Suprapubic skin (tissue), 4 donors: ENCODE data around the gene TK2. TPM values are rescaled to one million over a fixed set of nuclear protein-coding genes. Genes with fewer than 3 reads are reported as not detected.
"Not testable (repeated sequence)": the region's sequence is repeated elsewhere in the genome, so short reads cannot be mapped to it uniquely, and the experiment has no call there.

Experiments used
- DNase-seq, 2 donors: peaks; one replicate each; pipeline ENCODE4 v3.0.0-alpha.2; 2019; ENCODE audit warnings: low spot score in 2 of 2
- H3K27ac ChIP-seq: fragments of 200-600 bp; sonication (generic); one replicate; pipeline ENCODE4 v1.5.1; 2019
- H3K27me3 ChIP-seq: fragments of 200-600 bp; sonication (generic); one replicate; pipeline ENCODE4 v1.5.1; 2019
- H3K36me3 ChIP-seq: fragments of 200-600 bp; sonication (generic); one replicate; pipeline ENCODE4 v1.5.1; 2019
- H3K4me1 ChIP-seq: fragments of 200-600 bp; sonication (generic); one replicate; pipeline ENCODE4 v1.5.1; 2019
- H3K4me3 ChIP-seq: fragments of 200-600 bp; sonication (generic); one replicate; pipeline ENCODE4 v1.5.1; 2019; ENCODE audit warnings: mild to moderate bottlenecking
- H3K9me3 ChIP-seq: fragments of 200-600 bp; sonication (generic); one replicate; pipeline ENCODE4 v1.5.1; 2019
- CTCF ChIP-seq, 2 donors: fragments of 200-600 bp in 1 of 2; fragments of 450-650 bp in 1 of 2; sonication (generic) in 1 of 2; IDR thresholded peaks; one replicate each; pipeline ENCODE4 v1.5.1; 2016 to 2019; ENCODE audit warnings: antibody characterized with exemption in 2 of 2, mild to moderate bottlenecking in 1 of 2, moderate library complexity in 1 of 2
- EP300 ChIP-seq: sonication (generic); formaldehyde crosslinking; IDR thresholded peaks from one replicate; pipeline ENCODE4 v1.6.1; 2017; ENCODE audit warnings: antibody characterized with exemption
- POLR2A ChIP-seq, 2 donors: fragments of 450-650 bp; IDR thresholded peaks; one replicate each; pipeline ENCODE4 v1.6.1; 2017; ENCODE audit warnings: antibody characterized with exemption in 2 of 2, mild to moderate bottlenecking in 2 of 2, moderate library complexity in 2 of 2
- POLR2AphosphoS5 ChIP-seq, 3 donors: sonication (generic); formaldehyde crosslinking; IDR thresholded peaks; one replicate each; pipeline ENCODE4 v1.6.1; 2017; ENCODE audit warnings: antibody characterized with exemption in 3 of 3
- whole genome bisulfite sequencing: methylation state at CpG from one replicate; pipeline ENCODE4 v1.1.5; 2018; 5-methylcytosine and 5-hydroxymethylcytosine counted together
- total RNA-seq, 4 donors: library from RNA; depleted of rRNA; stranded (reverse); fragments of >200 nt; gene quantifications; one replicate each; pipeline ENCODE4 v1.1.0, GENCODE V29; 2016

TK2 gene
- total RNA-seq: 10 to 100 TPM; 13.6 to 27.0 (median 19.7) TPM

DNA sequence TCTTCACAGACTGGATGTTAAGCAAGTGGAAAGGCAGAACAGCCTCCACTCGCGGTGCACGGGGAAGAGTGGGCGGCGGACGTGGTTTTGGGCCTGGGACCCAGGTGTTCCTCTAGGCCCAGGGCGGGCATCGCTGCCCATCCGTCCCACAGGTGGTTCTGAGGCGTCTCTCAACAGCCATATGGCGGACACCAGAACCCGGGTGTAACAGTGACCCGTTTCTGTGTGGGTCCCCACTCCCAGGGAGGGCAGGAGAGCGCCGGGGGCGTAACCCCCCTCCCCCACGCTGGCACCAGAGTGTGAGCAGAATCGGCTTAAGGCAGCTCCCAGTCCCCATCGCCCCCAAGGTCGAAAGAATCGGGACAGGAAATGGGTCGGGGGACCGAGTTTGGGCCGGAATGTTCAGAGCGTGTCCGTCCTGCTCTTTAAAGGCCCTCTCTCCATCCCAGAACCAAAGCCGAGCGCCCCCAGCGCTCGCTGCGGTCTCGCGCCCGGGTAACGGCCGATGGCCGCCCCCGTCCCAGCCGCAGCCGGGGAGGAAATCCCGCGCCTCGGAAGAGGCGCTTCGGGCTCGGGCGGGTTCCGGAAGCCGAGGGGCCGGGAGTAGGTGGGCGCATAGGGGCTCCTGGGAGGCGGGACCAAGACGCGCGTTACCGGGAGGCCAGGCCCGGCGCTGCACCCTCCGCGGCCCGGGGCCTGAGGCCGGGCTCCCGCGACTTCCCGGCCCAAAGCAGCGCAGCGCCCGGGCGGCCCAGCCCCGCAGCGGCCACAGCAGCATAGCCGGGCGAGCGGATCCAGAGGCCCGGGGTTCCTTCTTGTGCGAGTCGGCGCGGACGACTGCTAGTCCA is at the start of gene TK2:
TK2 (minus strand) TSS at position 839 of the 848 bp plus-strand sequence; CDS start at position 778, 61 bp downstream.
- DNase-seq: peak; percentile 76 to 86
- H3K27ac ChIP-seq: peak within 1 kb of the TSS; percentile 92
- TF ChIP-seq POLR2A (IDR thresholded peaks at IDR 0.05): peak in 1 of 2 donors; percentile 72
- no peak for TF ChIP-seq CTCF (IDR thresholded peaks at IDR 0.05)
- TF ChIP-seq POLR2AphosphoS5 (IDR thresholded peaks at IDR 0.05): no peak
- no peak for TF ChIP-seq EP300

GRCh38 chr16:66598111-66598510 is 48.2 kb upstream of the TK2 start:
- Histone ChIP-seq H3K27me3 (no peaks in the 10 kb centered on the region), H3K27ac (no peak overlapping the region), H3K9me3 (no peaks in the 10 kb centered on the region), H3K4me3 (no peak overlapping the region), H3K4me1 (no peaks in the 10 kb centered on the region), H3K36me3 (no peaks in the 10 kb centered on the region)
- DNase-seq: no peak
- WGBS: 74% methylated on average over 3 of the region's 3 CpGs
- TF ChIP-seq POLR2A (IDR thresholded peaks at IDR 0.05) (no peak), EP300 (no peak), CTCF (IDR thresholded peaks at IDR 0.05) (no peak), POLR2AphosphoS5 (IDR thresholded peaks at IDR 0.05) (no peak)

More for the DNA sequence above, at the start of gene TK2:
- no peaks in the 10 kb centered on the region for H3K27me3 ChIP-seq
- no peaks in the 10 kb centered on the region for H3K9me3 ChIP-seq
- peaks cover 56% of the 10 kb centered on the region for H3K4me1 ChIP-seq
- H3K36me3 ChIP-seq: peaks cover 7% of the 10 kb centered on the region
- peak within 1 kb of the TSS; percentile 71 for H3K4me3 ChIP-seq
- WGBS: 26% methylated on average over 3 of the region's 80 CpGs

GRCh38 chr16:66596986-66597848 is 47.3 kb upstream of the TK2 start:
- WGBS: 81% methylated on average over 5 of the region's 5 CpGs
- Histone ChIP-seq H3K36me3 (no peaks in the 10 kb centered on the region), H3K27ac (no peak overlapping the region), H3K4me3 (no peak overlapping the region), H3K9me3 (no peaks in the 10 kb centered on the region), H3K27me3 (no peaks in the 10 kb centered on the region), H3K4me1 (no peaks in the 10 kb centered on the region)
- DNase-seq: no peak
- TF ChIP-seq EP300: no peak
- no peak for TF ChIP-seq POLR2AphosphoS5 (IDR thresholded peaks at IDR 0.05)
- TF ChIP-seq POLR2A (IDR thresholded peaks at IDR 0.05): no peak
- TF ChIP-seq CTCF (IDR thresholded peaks at IDR 0.05): no peak

GRCh38 chr16:66596559-66596958 is 46.6 kb upstream of the TK2 start:
- H3K27ac ChIP-seq, H3K9me3 ChIP-seq, H3K27me3 ChIP-seq, H3K4me3 ChIP-seq, DNase-seq, H3K4me1 ChIP-seq, H3K36me3 ChIP-seq: not testable (repeated sequence)
- 100% methylated on average over 4 of the region's 4 CpGs for WGBS

DNA sequence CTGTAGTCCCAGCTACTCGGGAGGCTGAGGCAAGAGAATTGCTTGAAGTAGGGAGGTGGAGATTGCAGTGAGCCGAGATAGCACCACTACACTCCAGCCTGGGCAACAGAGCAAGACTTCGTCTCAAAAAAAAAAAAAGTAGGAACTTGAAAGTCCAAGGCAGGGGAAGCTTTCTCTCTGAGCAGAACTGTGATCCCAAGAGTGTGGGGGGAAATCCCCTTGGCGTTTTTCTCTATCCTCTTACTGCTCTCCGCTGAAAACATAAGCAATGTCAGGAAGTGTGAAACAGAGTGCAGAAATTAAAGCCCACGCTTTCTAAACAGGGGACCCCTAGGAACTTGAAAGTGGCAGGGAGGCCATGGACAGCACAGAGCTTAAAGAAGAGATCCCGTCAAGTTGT is 44.8 kb upstream of the TK2 start:
- Histone ChIP-seq H3K4me3 (no peak overlapping the region), H3K27me3 (no peaks in the 10 kb centered on the region), H3K27ac (no peak overlapping the region), H3K9me3 (no peaks in the 10 kb centered on the region), H3K4me1 (no peaks in the 10 kb centered on the region), H3K36me3 (no peaks in the 10 kb centered on the region)
- no peak for TF ChIP-seq POLR2A (IDR thresholded peaks at IDR 0.05)
- TF ChIP-seq EP300: no peak
- no peak for TF ChIP-seq POLR2AphosphoS5 (IDR thresholded peaks at IDR 0.05)
- no peak for TF ChIP-seq CTCF (IDR thresholded peaks at IDR 0.05)
- no peak for DNase-seq
- 73% methylated on average over 7 of the region's 7 CpGs for WGBS
